Activated naive CD8-positive, alpha-beta T cell treated with anti-CD3 and anti-CD28 coated beads, Interleukin-2, amount 50 U/mL, for 24 hours (primary cell): ENCODE measurements around the gene KLHL26.
A peak's percentile ranks its signal among the peaks of the same experiment; 100 is the strongest.
"Not testable (repeated sequence)": the region's sequence is repeated elsewhere in the genome, so short reads cannot be mapped to it uniquely, and the experiment has no call there.

Experiments used
- ATAC-seq: fragments of 150-1000 bp; cut with Tn5 transposase; one replicate; pipeline ENCODE4 v1.10.0; 2021
- DNase-seq: peaks from one replicate; pipeline ENCODE4 v3.0.0; 2021
- H3K27ac Mint-ChIP-seq: one replicate; pipeline ENCODE4 v1.8.0; 2021; ENCODE audit warnings: mild to moderate bottlenecking, mixed read lengths
- H3K27me3 Mint-ChIP-seq: one replicate; pipeline ENCODE4 v1.8.0; 2021; ENCODE audit warnings: mixed read lengths
- H3K36me3 Mint-ChIP-seq: one replicate; pipeline ENCODE4 v1.8.0; 2021; ENCODE audit warnings: low read depth, mixed read lengths
- H3K4me1 Mint-ChIP-seq: one replicate; pipeline ENCODE4 v1.8.0; 2021; ENCODE audit warnings: mixed read lengths
- H3K4me3 Mint-ChIP-seq: one replicate; pipeline ENCODE4 v1.8.0; 2021; ENCODE audit warnings: mild to moderate bottlenecking, moderate library complexity, mixed read lengths
- H3K9me3 Mint-ChIP-seq: one replicate; pipeline ENCODE4 v1.8.0; 2021; ENCODE audit warnings: mixed read lengths

KLHL26 gene

GRCh38 chr19:18669883-18670282, 33.1 kb downstream of the KLHL26 start:
- H3K4me3 Mint-ChIP-seq, result no peak overlapping the region
- no peak for DNase-seq
- H3K9me3 Mint-ChIP-seq, result no peaks in the 10 kb centered on the region
- no peak overlapping the region for H3K27ac Mint-ChIP-seq
- H3K27me3 Mint-ChIP-seq, result no peaks in the 10 kb centered on the region
- H3K4me1 Mint-ChIP-seq, result no peaks in the 10 kb centered on the region
- peaks cover 2% of the 10 kb centered on the region for H3K36me3 Mint-ChIP-seq
- no peak for ATAC-seq

GRCh38 chr19:18670312-18670711, 33.5 kb downstream of the KLHL26 start:
- Mint-ChIP-seq H3K27me3 (no peaks in the 10 kb centered on the region), H3K4me3 (no peak overlapping the region), H3K4me1 (no peaks in the 10 kb centered on the region), H3K36me3 (peaks cover 2% of the 10 kb centered on the region), H3K27ac (no peak overlapping the region), H3K9me3 (no peaks in the 10 kb centered on the region)
- ATAC-seq, result no peak
- no peak for DNase-seq

- Mint-ChIP-seq H3K36me3 (peaks cover 2% of the 10 kb centered on the region), H3K4me1 (no peaks in the 10 kb centered on the region), H3K27ac (no peak overlapping the region), H3K27me3 (no peaks in the 10 kb centered on the region), H3K4me3 (no peak overlapping the region), H3K9me3 (no peaks in the 10 kb centered on the region)
- DNase-seq, result no peak
- ATAC-seq, result no peak
These were observed 34.6 kb downstream of the KLHL26 start for GRCh38 chr19:18671303-18672043.

DNA sequence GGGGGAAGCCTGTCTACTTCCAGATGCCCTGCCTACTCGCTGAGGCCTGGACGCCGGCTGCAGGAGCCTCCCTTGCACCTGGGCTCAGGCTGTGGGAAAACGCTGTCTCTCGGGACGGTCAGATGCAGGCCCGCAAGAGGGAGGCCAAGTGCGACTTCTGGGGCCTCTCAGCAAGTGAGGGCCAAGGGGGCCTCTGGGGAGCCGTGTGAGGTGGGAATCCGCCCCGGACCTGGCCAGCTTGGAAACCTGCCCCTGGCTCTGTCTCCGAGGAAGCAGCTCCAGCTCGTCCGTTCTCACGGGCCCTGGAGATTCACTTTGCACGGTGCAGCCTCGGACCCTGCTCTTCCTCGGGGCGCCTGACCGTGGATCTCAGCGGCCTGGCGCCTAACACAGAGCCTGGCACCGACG, 35.2 kb downstream of the KLHL26 start:
- H3K9me3 Mint-ChIP-seq, result no peaks in the 10 kb centered on the region
- H3K36me3 Mint-ChIP-seq, result peaks cover 2% of the 10 kb centered on the region
- H3K4me3 Mint-ChIP-seq, result no peak overlapping the region
- ATAC-seq, result no peak
- no peak for DNase-seq
- no peak overlapping the region for H3K27ac Mint-ChIP-seq
- H3K4me1 Mint-ChIP-seq, result no peaks in the 10 kb centered on the region
- H3K27me3 Mint-ChIP-seq, result no peaks in the 10 kb centered on the region

- H3K4me1 Mint-ChIP-seq, result no peaks in the 10 kb centered on the region
- ATAC-seq (no peak), DNase-seq (no peak)
- H3K36me3 Mint-ChIP-seq, result peaks cover 2% of the 10 kb centered on the region
- no peak overlapping the region for H3K27ac Mint-ChIP-seq
- H3K4me3 Mint-ChIP-seq, result no peak overlapping the region
- H3K27me3 Mint-ChIP-seq, result no peaks in the 10 kb centered on the region
- H3K9me3 Mint-ChIP-seq, result no peaks in the 10 kb centered on the region
These were observed 35.9 kb downstream of the KLHL26 start for GRCh38 chr19:18672606-18673337.

- Mint-ChIP-seq H3K4me1 (no peaks in the 10 kb centered on the region), H3K36me3 (peaks cover 2% of the 10 kb centered on the region), H3K27me3 (no peaks in the 10 kb centered on the region)
These were observed 37.8 kb downstream of the KLHL26 start for GRCh38 chr19:18674616-18675015.

DNA sequence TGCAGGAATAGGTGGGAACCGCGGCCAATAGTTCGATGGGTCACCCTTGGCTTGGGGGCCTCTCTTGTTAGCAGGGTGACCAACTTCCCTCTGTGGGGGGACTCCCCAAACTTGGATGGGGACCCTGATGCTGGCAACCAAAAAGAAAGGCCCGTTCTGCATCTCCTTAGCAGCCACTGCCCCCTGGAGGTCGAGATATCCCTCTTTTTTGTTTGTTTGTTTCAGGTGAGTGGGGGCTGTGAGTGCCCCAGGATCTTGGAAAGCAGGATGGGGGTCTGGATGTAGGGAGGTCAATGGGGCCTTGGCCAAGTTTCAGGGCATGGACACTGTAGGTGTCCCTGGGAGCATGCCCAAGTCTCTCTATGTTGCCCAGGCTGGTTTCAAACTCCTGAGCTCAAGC, 39.0 kb downstream of the KLHL26 start:
- DNase-seq (peak; percentile 31), ATAC-seq (no peak)
- no peaks in the 10 kb centered on the region for H3K4me1 Mint-ChIP-seq
- H3K36me3 Mint-ChIP-seq, result no peaks in the 10 kb centered on the region
- no peaks in the 10 kb centered on the region for H3K27me3 Mint-ChIP-seq
- no peaks in the 10 kb centered on the region for H3K9me3 Mint-ChIP-seq
- no peak overlapping the region for H3K27ac Mint-ChIP-seq
- H3K4me3 Mint-ChIP-seq, result no peak overlapping the region

More at GRCh38 chr19:18674616-18675015, 37.8 kb downstream of the KLHL26 start:
- no peak overlapping the region for H3K27ac Mint-ChIP-seq
- DNase-seq (no peak), ATAC-seq (no peak)
- no peak overlapping the region for H3K4me3 Mint-ChIP-seq
- no peaks in the 10 kb centered on the region for H3K9me3 Mint-ChIP-seq

DNA sequence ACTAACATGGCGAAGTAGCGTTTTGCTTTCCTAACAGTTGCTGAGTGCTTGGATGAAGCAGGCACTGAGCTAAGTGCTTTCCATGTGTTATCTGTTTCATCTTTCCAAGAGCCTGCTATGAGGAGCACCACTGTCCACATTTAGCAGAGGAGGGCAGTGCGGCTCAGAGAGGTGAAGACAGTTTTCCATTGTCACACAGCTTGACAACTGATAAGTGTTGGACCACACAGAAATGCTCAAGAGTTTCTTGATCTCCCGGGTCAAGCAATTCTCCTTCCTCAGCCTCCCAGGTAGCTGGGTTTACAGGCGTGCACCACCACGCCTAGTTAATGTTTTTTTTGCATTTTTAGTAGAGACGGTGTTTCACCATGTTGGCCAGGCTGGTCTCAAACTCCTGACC, 39.9 kb downstream of the KLHL26 start:
- no peak for DNase-seq
- no peaks in the 10 kb centered on the region for H3K36me3 Mint-ChIP-seq
- H3K27ac Mint-ChIP-seq, result no peak overlapping the region
- H3K27me3 Mint-ChIP-seq, result no peaks in the 10 kb centered on the region
- no peaks in the 10 kb centered on the region for H3K9me3 Mint-ChIP-seq
- no peaks in the 10 kb centered on the region for H3K4me1 Mint-ChIP-seq
- H3K4me3 Mint-ChIP-seq, result no peak overlapping the region
- ATAC-seq, result no peak

DNA sequence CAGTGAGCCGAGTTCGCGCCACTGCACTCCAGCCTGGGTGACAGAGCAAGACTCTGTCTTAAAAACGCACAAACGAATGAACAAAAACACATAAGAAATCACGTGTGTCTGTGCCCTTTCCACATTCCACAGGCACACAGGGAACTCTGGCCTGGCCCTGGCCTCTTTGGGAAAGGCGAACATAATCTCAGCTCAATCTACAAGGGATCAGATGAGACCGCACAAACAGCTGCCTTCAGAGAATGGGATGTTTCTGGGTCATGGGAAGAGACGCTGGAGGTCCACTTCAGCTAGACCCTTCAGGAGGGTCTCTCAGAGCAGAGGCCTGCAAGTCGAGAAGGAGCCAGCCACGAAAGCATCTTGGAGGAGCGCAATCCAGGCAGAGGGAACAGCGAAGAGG, 40.3 kb downstream of the KLHL26 start:
- H3K4me3 Mint-ChIP-seq, result no peak overlapping the region
- no peak overlapping the region for H3K27ac Mint-ChIP-seq
- DNase-seq, result no peak
- H3K4me1 Mint-ChIP-seq, result no peaks in the 10 kb centered on the region
- H3K9me3 Mint-ChIP-seq, result no peaks in the 10 kb centered on the region
- H3K27me3 Mint-ChIP-seq, result no peaks in the 10 kb centered on the region
- H3K36me3 Mint-ChIP-seq, result no peaks in the 10 kb centered on the region
- no peak for ATAC-seq

DNA sequence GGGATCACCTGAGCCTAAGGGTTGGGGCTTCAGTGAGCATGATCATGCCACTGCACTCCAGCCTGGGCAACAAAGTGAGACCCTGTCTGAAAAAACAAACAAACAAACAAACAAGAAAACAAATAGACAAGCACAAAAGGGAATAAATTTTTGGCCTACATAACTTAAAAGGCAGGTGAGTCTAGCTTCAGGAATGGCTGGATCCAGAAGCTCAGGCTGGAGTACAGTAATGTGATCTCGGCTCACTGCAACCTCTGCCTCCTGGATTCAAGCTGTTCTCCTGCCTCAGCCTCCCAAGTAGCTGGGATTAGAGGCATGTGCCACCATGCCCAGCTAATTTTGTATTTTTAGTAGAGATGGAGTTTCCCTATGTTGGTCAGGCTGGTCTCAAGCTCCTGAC, 43.3 kb downstream of the KLHL26 start:
- H3K36me3 Mint-ChIP-seq, DNase-seq, H3K4me3 Mint-ChIP-seq, H3K9me3 Mint-ChIP-seq, ATAC-seq, H3K27me3 Mint-ChIP-seq, H3K27ac Mint-ChIP-seq: not testable (repeated sequence)
- H3K4me1 Mint-ChIP-seq, result peaks cover 16% of the 10 kb centered on the region

DNA sequence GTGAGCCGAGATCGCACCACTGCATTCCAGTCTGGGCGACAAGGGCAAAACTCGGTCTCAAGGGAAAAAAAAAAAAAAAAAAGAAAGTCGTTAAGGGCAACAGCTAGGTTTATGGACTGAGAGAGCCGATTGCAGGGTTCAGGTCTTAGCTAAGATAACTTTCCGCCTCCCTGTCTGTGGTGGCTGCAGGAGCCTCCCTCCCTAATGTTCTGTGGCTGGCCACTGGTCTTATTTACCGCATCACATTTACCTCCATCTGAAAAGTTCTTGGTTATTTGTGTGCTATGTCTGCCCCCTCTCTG, 45.9 kb downstream of the KLHL26 start:
- Mint-ChIP-seq H3K9me3 (no peaks in the 10 kb centered on the region), H3K27me3 (no peaks in the 10 kb centered on the region), H3K4me1 (peaks cover 18% of the 10 kb centered on the region), H3K36me3 (no peaks in the 10 kb centered on the region), H3K4me3 (peak overlapping the region; percentile 80), H3K27ac (peak overlapping the region; percentile 89)
- DNase-seq (peak; percentile 14), ATAC-seq (no peak)

- ATAC-seq (peak; percentile 71), DNase-seq (peak; percentile 91)
- no peaks in the 10 kb centered on the region for H3K27me3 Mint-ChIP-seq
- H3K4me3 Mint-ChIP-seq, result peak within 1 kb of the TSS; percentile 80
- H3K27ac Mint-ChIP-seq, result peak within 1 kb of the TSS; percentile 89
- H3K36me3 Mint-ChIP-seq, result no peaks in the 10 kb centered on the region
- no peaks in the 10 kb centered on the region for H3K9me3 Mint-ChIP-seq
- peaks cover 18% of the 10 kb centered on the region for H3K4me1 Mint-ChIP-seq
These were observed 46.5 kb downstream of the KLHL26 start, which contains the start of gene CRTC1 for GRCh38 chr19:18683109-18683957. CRTC1 (plus strand) TSS chr19:18683680; CDS start chr19:18683703, 23 bp downstream.

DNA sequence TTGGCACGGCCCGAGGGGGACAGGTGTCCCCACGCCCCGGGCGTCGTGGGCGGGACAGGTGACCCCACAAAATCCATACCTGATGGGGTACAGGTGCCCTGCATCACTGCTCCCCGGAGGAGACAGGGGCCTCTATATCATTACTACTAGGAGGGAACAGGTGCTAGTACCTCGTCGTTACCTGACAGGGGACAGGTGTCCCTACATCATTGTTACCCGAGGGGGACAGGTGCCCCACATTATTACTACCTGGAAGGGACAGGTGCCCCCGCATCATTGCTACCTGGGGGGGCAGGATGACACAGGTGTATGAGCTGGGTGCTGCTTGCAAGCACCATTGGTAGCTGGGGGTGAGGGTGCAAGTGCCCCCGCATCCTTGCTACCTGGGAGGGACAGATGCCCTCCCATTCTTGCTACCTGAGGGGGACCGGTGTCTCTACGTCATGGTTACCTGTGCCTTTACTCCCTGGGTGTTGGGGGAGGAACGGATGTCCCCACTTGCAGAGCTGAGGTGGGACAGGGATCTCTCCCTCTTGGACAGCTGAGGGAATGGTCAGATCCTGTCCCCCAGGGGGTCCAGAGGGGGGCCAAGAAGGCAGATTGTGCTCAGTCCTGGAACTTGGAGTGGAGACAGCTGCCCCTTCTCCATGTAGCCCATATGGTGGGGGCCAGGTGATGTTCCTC, 47.3 kb downstream of the KLHL26 start:
- ATAC-seq (no peak), DNase-seq (no peak)
- peaks cover 18% of the 10 kb centered on the region for H3K4me1 Mint-ChIP-seq
- no peaks in the 10 kb centered on the region for H3K9me3 Mint-ChIP-seq
- H3K4me3 Mint-ChIP-seq, result peak overlapping the region; percentile 80
- H3K36me3 Mint-ChIP-seq, result no peaks in the 10 kb centered on the region
- no peak overlapping the region for H3K27ac Mint-ChIP-seq
- no peaks in the 10 kb centered on the region for H3K27me3 Mint-ChIP-seq

GRCh38 chr19:18684642-18684993, 47.8 kb downstream of the KLHL26 start:
- Mint-ChIP-seq H3K9me3 (no peaks in the 10 kb centered on the region), H3K36me3 (no peaks in the 10 kb centered on the region), H3K27ac (no peak overlapping the region), H3K27me3 (no peaks in the 10 kb centered on the region), H3K4me3 (peak overlapping the region; percentile 80), H3K4me1 (peaks cover 19% of the 10 kb centered on the region)
- DNase-seq (no peak), ATAC-seq (no peak)
